Measurements from ENCODE around the gene KLF8. TPM values are rescaled to one million over a fixed set of nuclear protein-coding genes. Genes with fewer than 3 reads are reported as not detected.
A peak's percentile ranks its signal among the peaks of the same experiment; 100 is the strongest.
"Not testable (repeated sequence)": the region's sequence is repeated elsewhere in the genome, so short reads cannot be mapped to it uniquely, and the experiment has no call there.

The KLF8 gene
- total RNA-seq (1 to 10 TPM; 2.7 to 6.6 (median 4.2) TPM), polyA plus RNA-seq (1 to 10 TPM; 2.5 to 5.9 (median 3.6) TPM)
- long read RNA-seq, donor 1: 0 reads
- long read RNA-seq, donor 2: 0 reads
- long read RNA-seq, donor 3: 0 reads
- long read RNA-seq, donor 4: 0 reads
- long read RNA-seq, donor 5, partial matches to known transcripts: 1 of 5 reads
- long read RNA-seq, donor 5, other reads (novel, unspliced or antisense): 1 of 5 reads
- long read RNA-seq, donor 6, partial matches to known transcripts: 1 of 1 reads
- long read RNA-seq, donor 6, other reads (novel, unspliced or antisense): 0 of 1 reads
- long read RNA-seq, donor 7: 0 reads
- long read RNA-seq, donor 8, full-length matches to known transcripts: 1 of 1 reads
- long read RNA-seq, donor 8, partial matches to known transcripts: 0 of 1 reads
- long read RNA-seq, donor 8, other reads (novel, unspliced or antisense): 0 of 1 reads
- long read RNA-seq, donor 9: 0 reads
- long read RNA-seq, donor 10: 0 reads

- no peaks in the 10 kb centered on the region for H3K9me3 ChIP-seq (replicated peaks in 1 of 3)
- H3K27ac ChIP-seq: peak within 1 kb of the TSS in 2 of 5 donors; percentile 18 to 39
- intact Hi-C loops (cut with DNase I): no loop called here
- H3K4me3 ChIP-seq: peak within 1 kb of the TSS in 2 of 4 donors; percentile 12 to 60
- WGBS, 4 donors: 6 to 35% (median 21%) methylated on average over 21 to 38 of the region's 38 CpGs
- H3K27me3 ChIP-seq: peaks cover 17% of the 10 kb centered on the region
- H3K36me3 ChIP-seq (replicated peaks in 1 of 2): no peaks in the 10 kb centered on the region
- DNase-seq: peak; percentile 22 to 60 (median 41)
- no peaks in the 10 kb centered on the region for H3K4me1 ChIP-seq (replicated peaks in 1 of 2)
- no peak for TF ChIP-seq POLR2A (IDR thresholded peaks at IDR 0.05)
- no peak for TF ChIP-seq CTCF (IDR thresholded peaks at IDR 0.05)
Measured at GRCh38 chrX:56232221-56233082, at the start of gene KLF8. Gene KLF8 (plus strand): TSS chrX:56232356. CDS start chrX:56233335, 979 bp downstream.

- 59 to 100% (median 76%) methylated on average over 1 to 2 of the region's 2 CpGs for WGBS, 4 donors
- H3K4me1 ChIP-seq (replicated peaks in 1 of 2); H3K9me3 ChIP-seq (replicated peaks in 1 of 3); H3K27ac ChIP-seq; H3K27me3 ChIP-seq; H3K4me3 ChIP-seq; H3K36me3 ChIP-seq (replicated peaks in 1 of 2); intact Hi-C loops (cut with DNase I); DNase-seq: not testable (repeated sequence)
Measured at GRCh38 chrX:56206945-56207344, 25.2 kb upstream of the KLF8 start.

- intact Hi-C loops (cut with DNase I): no loop called here
Measured at GRCh38 chrX:56211701-56212100, 20.5 kb upstream of the KLF8 start.

GRCh38 chrX:56216332-56216731 is 15.8 kb upstream of the KLF8 start:
- intact Hi-C loops (cut with DNase I): no loop called here
- Histone ChIP-seq H3K27ac (no peak overlapping the region), H3K9me3 (replicated peaks in 1 of 3) (no peaks in the 10 kb centered on the region), H3K36me3 (replicated peaks in 1 of 2) (no peaks in the 10 kb centered on the region), H3K27me3 (no peaks in the 10 kb centered on the region), H3K4me3 (no peak overlapping the region), H3K4me1 (replicated peaks in 1 of 2) (no peaks in the 10 kb centered on the region)
- TF ChIP-seq CTCF (IDR thresholded peaks at IDR 0.05) (no peak), POLR2A (IDR thresholded peaks at IDR 0.05) (no peak)
- 66 to 94% (median 79%) methylated on average over 1 of the region's 1 CpG for WGBS, 4 donors
- DNase-seq: no peak

More at GRCh38 chrX:56211701-56212100, 20.5 kb upstream of the KLF8 start:
- H3K4me3 ChIP-seq: no peak overlapping the region
- no peaks in the 10 kb centered on the region for H3K9me3 ChIP-seq (replicated peaks in 1 of 3)
- H3K27ac ChIP-seq: no peak overlapping the region
- DNase-seq: no peak
- no peaks in the 10 kb centered on the region for H3K4me1 ChIP-seq (replicated peaks in 1 of 2)
- no peaks in the 10 kb centered on the region for H3K36me3 ChIP-seq (replicated peaks in 1 of 2)
- 87 to 100% (median 92%) methylated on average over 1 to 3 of the region's 3 CpGs for WGBS, 4 donors
- no peaks in the 10 kb centered on the region for H3K27me3 ChIP-seq
- no peak for TF ChIP-seq CTCF (IDR thresholded peaks at IDR 0.05)
- no peak for TF ChIP-seq POLR2A (IDR thresholded peaks at IDR 0.05)
